Measurements from ENCODE around the gene KIAA1614.

KIAA1614 gene, protein sequence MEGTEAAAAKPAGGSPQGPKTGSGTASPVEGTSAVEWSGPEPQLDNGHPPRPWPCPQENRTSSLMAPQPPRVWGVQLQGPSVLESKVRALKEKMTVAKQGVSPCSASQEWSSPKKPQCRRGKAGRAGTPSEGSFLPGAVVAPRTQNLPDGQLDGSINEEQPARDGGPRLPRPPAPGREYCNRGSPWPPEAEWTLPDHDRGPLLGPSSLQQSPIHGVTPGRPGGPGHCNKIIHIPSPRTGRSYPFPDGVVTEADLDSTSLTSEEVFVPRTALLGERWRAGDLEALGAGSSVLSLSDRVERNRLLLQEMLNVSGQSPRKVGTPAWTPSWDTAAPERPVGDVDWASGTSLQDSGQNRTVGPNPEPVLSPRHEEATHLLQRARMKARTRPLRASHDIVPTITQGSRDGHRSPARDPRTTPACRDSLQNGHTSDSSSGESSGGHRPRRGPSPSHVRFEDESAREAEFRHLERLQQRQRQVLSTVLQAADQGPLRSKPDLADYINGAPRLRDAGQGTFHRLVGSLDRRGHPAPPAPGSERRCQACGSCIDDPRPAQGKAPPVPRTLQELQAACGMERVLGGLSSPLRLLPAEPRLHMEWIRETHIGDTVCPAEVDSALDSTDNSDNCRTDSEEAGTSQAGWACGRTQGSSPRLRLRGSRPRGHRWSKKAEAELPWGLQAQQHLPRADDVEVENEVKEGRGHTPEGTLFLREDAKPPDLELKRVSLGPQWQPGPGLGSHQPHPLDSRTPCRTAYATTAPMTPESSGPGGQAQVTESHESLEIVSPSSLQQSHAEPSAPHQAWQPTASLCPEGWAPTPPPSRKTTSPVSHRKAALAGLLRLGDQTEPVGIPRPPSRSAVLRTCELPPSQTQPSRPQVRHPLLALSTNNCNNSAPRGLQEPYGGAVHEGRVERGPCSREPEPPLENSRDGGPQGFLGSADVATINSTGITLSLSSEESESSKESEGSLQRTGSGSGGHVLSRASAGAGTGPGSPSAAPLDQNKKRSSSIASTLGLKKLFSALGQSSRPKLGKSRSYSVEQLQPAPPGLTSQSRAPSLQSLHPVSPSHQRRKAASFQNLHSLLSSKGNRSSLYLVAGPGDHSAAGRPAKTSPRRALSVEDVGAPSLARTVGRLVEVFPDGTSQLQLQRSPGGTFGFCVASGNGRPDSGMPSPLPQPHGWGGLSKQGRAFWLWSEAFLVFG

DNA sequence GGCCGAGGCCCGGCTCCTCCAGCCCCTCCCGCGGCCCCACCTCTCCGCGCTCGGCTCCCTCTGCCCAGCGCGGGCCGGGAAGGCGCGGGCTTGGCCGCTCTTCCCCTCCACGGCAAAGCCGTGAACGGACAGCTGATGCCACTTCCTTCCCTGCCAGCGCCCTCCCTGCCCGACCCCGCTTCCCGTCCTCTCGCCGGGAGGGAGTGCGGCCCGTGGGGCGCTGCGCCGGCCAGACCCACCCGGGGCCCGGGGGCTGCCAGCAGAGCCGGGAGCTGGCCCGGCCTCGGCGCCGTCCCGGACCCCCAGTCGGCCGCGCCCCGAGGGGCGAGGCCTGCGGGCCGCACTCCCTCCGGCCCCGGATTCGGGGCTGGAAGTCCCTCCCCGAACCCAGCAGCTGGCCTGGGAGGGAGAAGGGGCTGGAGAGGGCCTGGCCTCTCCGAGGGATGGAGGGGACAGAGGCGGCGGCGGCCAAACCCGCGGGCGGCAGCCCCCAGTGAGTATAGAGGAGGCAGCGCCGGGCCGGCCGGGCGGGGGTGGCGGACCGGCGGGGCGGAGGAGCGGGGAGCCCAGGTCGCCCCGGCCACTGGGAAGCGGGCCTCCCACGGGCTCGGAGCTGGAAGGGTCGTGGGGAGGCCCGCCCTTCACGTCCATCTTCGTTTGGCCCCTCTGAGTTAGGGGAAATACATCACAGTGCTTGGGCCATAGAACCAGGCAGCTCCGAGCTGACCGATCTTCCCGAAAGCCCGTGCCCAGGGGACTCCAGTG lies at the start of gene KIAA1614:
Gene KIAA1614, plus strand, starts transcription at position 97 of the 765 bp plus-strand sequence. Its CDS starts 347 bp downstream, at position 444.
- peak within 1 kb of the TSS; percentile 59 for H3K9ac ChIP-seq (ENCODE audit: low read depth, low read length)
- no peaks in the 10 kb centered on the region for H3K36me3 ChIP-seq (ENCODE audit: control insufficient read depth, insufficient read depth, low read length)
- peaks cover 7% of the 10 kb centered on the region for H3K4me1 ChIP-seq (ENCODE audit: control insufficient read depth, insufficient read depth, low read length)
- H3K4me3 ChIP-seq (ENCODE audit: low read depth, low read length), result peak within 1 kb of the TSS; percentile 69
- no peak within 1 kb of the TSS for H3K27ac ChIP-seq (ENCODE audit: low read depth, low read length)
- H3K9me3 ChIP-seq (ENCODE audit: control insufficient read depth, insufficient read depth, low read length), result no peaks in the 10 kb centered on the region
- H3K27me3 ChIP-seq (ENCODE audit: control insufficient read depth, insufficient read depth, low read length), result peaks cover 30% of the 10 kb centered on the region

DNA sequence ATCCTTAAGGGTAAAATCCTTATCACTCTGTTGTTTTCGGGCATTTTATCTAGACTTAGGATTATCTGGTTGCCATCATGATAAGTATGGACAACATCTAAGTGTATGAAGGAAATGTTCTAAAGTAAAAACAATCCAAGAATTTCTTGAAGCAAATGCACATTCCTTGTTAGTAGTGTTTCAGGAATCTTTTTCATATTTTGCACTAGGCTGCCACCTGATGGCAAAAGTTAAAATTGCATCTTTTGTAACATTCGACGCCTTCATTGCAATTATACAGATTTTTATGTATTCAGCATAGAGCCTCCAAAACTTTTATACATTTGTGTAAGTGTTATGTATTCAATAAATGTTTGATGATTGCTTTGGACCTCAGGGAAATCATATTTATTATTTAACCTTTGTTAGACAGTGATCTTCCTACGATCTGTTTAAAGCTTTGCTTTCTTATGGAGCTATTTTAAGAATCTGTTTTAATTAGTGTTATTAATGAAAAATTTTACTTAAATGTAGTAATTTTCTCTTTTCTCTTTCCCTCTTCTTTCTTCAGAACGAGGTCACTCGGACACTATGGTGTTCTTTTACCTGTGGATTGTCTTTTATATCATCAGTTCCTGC lies 49.4 kb upstream of the KIAA1614 start:
- Histone ChIP-seq H3K27ac (ENCODE audit: low read depth, low read length) (no peak overlapping the region), H3K9ac (ENCODE audit: low read depth, low read length) (no peak overlapping the region)

DNA sequence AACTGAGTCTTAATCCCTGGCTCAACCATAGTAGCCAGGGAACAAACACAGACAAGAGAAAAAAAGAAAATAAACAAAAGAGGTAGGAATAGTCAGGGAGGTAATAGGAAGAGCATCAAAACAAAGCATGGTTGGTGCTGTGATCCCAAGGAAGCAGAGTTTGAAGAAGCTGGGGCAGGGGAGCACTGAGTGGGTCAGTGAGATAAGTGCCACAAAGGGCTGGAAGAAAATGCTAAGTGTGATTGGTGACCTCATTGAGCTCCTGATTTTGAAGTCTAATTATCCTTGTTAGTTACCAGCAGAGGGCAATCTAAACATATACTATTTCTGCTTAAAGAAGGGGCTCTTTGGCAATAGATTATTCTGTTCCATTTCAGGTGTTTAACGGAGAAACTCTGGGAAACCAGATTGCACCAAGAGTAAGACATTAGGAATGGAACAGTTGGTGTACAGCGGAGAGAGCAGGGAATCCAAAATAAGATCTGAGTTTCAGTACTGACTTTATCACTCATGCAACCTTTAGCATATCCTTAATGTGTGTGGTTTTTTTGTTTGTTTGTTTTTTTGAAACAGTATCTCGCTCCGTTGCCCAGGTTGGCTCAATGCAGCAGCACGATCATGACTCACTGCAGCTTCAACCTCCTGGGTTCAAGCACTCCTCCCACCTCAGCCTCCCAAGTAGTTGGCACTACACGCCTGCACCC lies 30.7 kb upstream of the KIAA1614 start:
- Histone ChIP-seq H3K4me3 (ENCODE audit: low read depth, low read length) (no peak overlapping the region), H3K27ac (ENCODE audit: low read depth, low read length) (no peak overlapping the region), H3K4me1 (ENCODE audit: control insufficient read depth, insufficient read depth, low read length) (no peaks in the 10 kb centered on the region), H3K9me3 (ENCODE audit: control insufficient read depth, insufficient read depth, low read length) (no peaks in the 10 kb centered on the region), H3K36me3 (ENCODE audit: control insufficient read depth, insufficient read depth, low read length) (peaks cover 19% of the 10 kb centered on the region), H3K9ac (ENCODE audit: low read depth, low read length) (no peak overlapping the region), H3K27me3 (ENCODE audit: control insufficient read depth, insufficient read depth, low read length) (no peaks in the 10 kb centered on the region)

More for the DNA sequence above, 49.4 kb upstream of the KIAA1614 start:
- Histone ChIP-seq H3K9me3 (ENCODE audit: control insufficient read depth, insufficient read depth, low read length) (no peaks in the 10 kb centered on the region; the same call in 1 of the 2 replicates), H3K4me1 (ENCODE audit: control insufficient read depth, insufficient read depth, low read length) (no peaks in the 10 kb centered on the region), H3K36me3 (ENCODE audit: control insufficient read depth, insufficient read depth, low read length) (peaks cover 17% of the 10 kb centered on the region), H3K27me3 (ENCODE audit: control insufficient read depth, insufficient read depth, low read length) (no peaks in the 10 kb centered on the region), H3K4me3 (ENCODE audit: low read depth, low read length) (no peak overlapping the region)

DNA sequence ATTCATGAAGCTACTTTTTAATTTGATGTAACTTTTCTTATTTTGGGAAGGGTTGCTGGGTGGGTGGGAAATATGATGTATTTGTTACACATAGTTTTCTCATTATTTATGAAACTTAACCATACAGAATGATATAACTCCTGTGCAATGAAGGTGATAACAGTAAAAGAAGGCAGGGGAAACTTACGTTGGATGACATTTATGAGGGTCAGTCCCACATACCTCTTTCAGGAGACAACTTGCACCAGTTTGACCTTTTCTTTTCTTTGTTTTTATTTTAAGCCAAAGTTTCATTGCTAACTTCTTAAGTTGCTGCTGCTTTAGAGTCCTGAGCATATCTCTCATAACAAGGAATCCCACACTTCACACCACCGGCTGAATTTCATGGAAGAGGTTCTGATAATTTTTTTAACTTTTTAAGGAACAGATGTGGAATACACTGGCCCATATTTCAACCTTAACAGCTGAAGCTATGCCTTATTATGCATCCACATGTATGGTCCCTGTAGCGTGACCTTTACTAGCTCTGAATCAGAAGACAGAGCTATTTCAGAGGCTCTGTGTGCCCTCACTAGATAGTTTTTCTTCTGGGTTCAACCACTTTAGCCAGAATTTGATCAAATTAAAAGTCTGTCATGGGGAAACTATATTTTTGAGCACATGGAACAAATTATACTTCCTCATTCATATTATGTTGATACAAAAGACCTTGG lies 28.0 kb upstream of the KIAA1614 start:
- Histone ChIP-seq H3K9ac (ENCODE audit: low read depth, low read length) (no peak overlapping the region), H3K4me3 (ENCODE audit: low read depth, low read length) (no peak overlapping the region), H3K9me3 (ENCODE audit: control insufficient read depth, insufficient read depth, low read length) (no peaks in the 10 kb centered on the region), H3K27ac (ENCODE audit: low read depth, low read length) (no peak overlapping the region), H3K4me1 (ENCODE audit: control insufficient read depth, insufficient read depth, low read length) (no peaks in the 10 kb centered on the region), H3K27me3 (ENCODE audit: control insufficient read depth, insufficient read depth, low read length) (no peaks in the 10 kb centered on the region), H3K36me3 (ENCODE audit: control insufficient read depth, insufficient read depth, low read length) (peaks cover 13% of the 10 kb centered on the region; the same call in 1 of the 2 replicates)

DNA sequence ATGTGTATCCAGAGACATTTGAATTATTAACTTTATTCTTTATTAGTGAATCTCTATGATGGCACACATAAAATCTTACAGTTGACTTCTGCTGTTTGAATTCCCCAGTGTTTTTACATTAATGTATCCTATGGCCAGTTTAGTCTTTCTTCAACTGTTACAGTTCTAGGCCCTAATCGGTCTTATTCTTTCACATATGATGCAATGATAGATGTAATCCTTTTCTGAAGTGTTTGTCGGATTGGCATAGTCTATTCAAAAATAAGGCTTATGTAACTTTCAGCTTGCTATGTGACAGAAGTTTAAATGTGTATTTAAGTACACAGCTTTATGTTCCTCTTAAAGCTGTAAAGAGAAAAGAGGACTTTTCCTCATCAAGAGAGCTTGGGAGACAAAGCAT lies 26.4 kb upstream of the KIAA1614 start:
- H3K27me3 ChIP-seq (ENCODE audit: control insufficient read depth, insufficient read depth, low read length), result no peaks in the 10 kb centered on the region
- no peak overlapping the region for H3K9ac ChIP-seq (ENCODE audit: low read depth, low read length)
- peaks cover 13% of the 10 kb centered on the region; the same call in 1 of the 2 replicates for H3K36me3 ChIP-seq (ENCODE audit: control insufficient read depth, insufficient read depth, low read length)
- no peaks in the 10 kb centered on the region for H3K9me3 ChIP-seq (ENCODE audit: control insufficient read depth, insufficient read depth, low read length)
- H3K4me1 ChIP-seq (ENCODE audit: control insufficient read depth, insufficient read depth, low read length), result no peaks in the 10 kb centered on the region
- no peak overlapping the region for H3K4me3 ChIP-seq (ENCODE audit: low read depth, low read length)
- H3K27ac ChIP-seq (ENCODE audit: low read depth, low read length), result no peak overlapping the region

DNA sequence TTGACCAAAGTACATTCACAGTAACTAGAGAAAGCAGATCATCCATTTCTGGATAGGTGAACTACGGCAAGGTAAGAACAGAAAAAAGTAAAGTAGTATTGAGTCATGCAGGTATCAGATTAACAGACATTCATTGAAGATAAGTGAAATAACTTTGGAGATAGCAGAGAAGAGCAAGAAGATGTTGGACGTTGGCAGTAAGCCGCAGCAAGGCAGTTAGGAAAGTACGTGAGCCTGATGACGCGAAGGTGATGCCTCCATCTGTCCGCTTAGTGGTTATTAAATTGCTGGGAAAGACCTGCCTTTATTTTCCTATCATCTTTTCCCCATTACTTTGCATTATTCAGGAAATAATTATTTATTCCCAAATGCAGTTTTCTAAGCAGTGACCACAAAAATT lies 24.9 kb upstream of the KIAA1614 start:
- no peaks in the 10 kb centered on the region for H3K9me3 ChIP-seq (ENCODE audit: control insufficient read depth, insufficient read depth, low read length)
- no peaks in the 10 kb centered on the region for H3K27me3 ChIP-seq (ENCODE audit: control insufficient read depth, insufficient read depth, low read length)
- no peak overlapping the region for H3K27ac ChIP-seq (ENCODE audit: low read depth, low read length)
- H3K9ac ChIP-seq (ENCODE audit: low read depth, low read length), result no peak overlapping the region
- H3K4me1 ChIP-seq (ENCODE audit: control insufficient read depth, insufficient read depth, low read length), result no peaks in the 10 kb centered on the region
- no peak overlapping the region for H3K4me3 ChIP-seq (ENCODE audit: low read depth, low read length)
- peaks cover 13% of the 10 kb centered on the region; the same call in 1 of the 2 replicates for H3K36me3 ChIP-seq (ENCODE audit: control insufficient read depth, insufficient read depth, low read length)

DNA sequence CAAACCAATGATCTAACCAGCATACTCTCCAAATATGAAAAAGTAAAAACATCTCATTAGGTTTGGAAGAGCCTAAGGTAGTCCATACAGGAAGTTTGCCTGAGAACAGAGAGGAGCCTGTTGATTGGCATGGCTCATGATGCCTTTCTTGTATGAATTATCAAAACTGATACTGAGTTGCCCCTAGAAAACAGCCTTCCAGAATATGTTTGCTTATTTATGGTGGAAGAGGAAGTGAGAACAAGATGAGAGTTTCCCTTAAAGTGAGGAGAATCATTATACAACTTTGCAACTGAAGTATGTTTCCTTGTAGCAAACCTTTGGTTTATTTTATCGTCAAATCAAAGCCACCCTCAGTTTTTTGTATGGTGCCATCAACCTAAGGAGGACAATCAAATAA lies 23.8 kb upstream of the KIAA1614 start:
- H3K27ac ChIP-seq (ENCODE audit: low read depth, low read length), result no peak overlapping the region

DNA sequence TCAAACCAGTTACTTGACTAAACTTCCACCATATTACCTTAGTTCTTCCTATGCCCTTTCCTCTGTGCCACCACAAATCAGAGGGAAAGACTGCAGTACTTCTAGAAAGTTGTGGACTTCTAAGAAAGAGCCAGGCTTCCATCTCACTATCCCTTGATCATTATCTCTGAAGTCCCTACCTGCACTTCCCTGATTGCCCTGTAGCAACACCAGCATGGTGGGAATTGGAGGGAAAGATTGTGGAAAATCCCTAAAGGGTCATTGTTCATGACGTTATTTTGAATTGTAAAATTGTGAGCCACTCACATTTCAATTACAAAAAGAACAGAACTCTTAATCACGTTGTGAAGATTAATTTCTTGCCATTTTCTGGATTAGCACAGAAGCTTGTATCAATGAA lies 23.4 kb upstream of the KIAA1614 start:
- Histone ChIP-seq H3K9ac (ENCODE audit: low read depth, low read length) (no peak overlapping the region), H3K9me3 (ENCODE audit: control insufficient read depth, insufficient read depth, low read length) (no peaks in the 10 kb centered on the region), H3K27ac (ENCODE audit: low read depth, low read length) (no peak overlapping the region)

More for the DNA sequence above, 23.8 kb upstream of the KIAA1614 start:
- Histone ChIP-seq H3K4me1 (ENCODE audit: control insufficient read depth, insufficient read depth, low read length) (no peaks in the 10 kb centered on the region), H3K27me3 (ENCODE audit: control insufficient read depth, insufficient read depth, low read length) (no peaks in the 10 kb centered on the region), H3K36me3 (ENCODE audit: control insufficient read depth, insufficient read depth, low read length) (peaks cover 11% of the 10 kb centered on the region; the same call in 1 of the 2 replicates), H3K9me3 (ENCODE audit: control insufficient read depth, insufficient read depth, low read length) (no peaks in the 10 kb centered on the region), H3K9ac (ENCODE audit: low read depth, low read length) (no peak overlapping the region), H3K4me3 (ENCODE audit: low read depth, low read length) (no peak overlapping the region)

DNA sequence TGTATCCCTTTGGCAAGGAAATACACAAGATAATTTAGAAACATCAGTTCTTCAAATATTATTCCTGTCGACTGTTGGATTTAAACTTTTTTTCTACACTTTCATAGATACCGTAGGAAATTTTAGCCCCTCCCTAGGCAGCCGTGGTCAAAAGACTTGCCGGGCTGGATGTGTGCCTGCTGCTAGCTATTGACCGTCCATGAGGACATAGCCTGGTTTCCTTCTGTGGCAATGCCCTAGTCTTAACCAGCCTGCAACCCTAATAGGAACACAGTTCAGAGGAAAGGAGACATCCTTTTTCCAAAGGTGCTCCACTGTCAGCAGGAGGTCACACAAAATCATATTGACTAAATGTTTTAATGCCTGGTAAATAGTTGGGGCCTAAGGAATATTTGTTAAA lies 20.4 kb upstream of the KIAA1614 start:
- no peak overlapping the region for H3K4me3 ChIP-seq (ENCODE audit: low read depth, low read length)
- no peaks in the 10 kb centered on the region for H3K4me1 ChIP-seq (ENCODE audit: control insufficient read depth, insufficient read depth, low read length)
- H3K9me3 ChIP-seq (ENCODE audit: control insufficient read depth, insufficient read depth, low read length), result no peaks in the 10 kb centered on the region
- H3K9ac ChIP-seq (ENCODE audit: low read depth, low read length), result no peak overlapping the region
- no peaks in the 10 kb centered on the region for H3K36me3 ChIP-seq (ENCODE audit: control insufficient read depth, insufficient read depth, low read length)
- H3K27ac ChIP-seq (ENCODE audit: low read depth, low read length), result no peak overlapping the region
- H3K27me3 ChIP-seq (ENCODE audit: control insufficient read depth, insufficient read depth, low read length), result no peaks in the 10 kb centered on the region

More for the DNA sequence above, 23.4 kb upstream of the KIAA1614 start:
- peaks cover 6% of the 10 kb centered on the region; the same call in 1 of the 2 replicates for H3K36me3 ChIP-seq (ENCODE audit: control insufficient read depth, insufficient read depth, low read length)
- H3K27me3 ChIP-seq (ENCODE audit: control insufficient read depth, insufficient read depth, low read length), result no peaks in the 10 kb centered on the region
- H3K4me3 ChIP-seq (ENCODE audit: low read depth, low read length), result no peak overlapping the region
- no peaks in the 10 kb centered on the region for H3K4me1 ChIP-seq (ENCODE audit: control insufficient read depth, insufficient read depth, low read length)
